SH-SY5Y (cell line): ENCODE results near the gene LCK.

ENCODE experiments used
- GATA2 ChIP-seq: IDR thresholded peaks from 2 replicates; pipeline ENCODE4 v1.6.1; 2011; ENCODE audit warnings: mild to moderate bottlenecking, low read depth, low read length
- GATA3 ChIP-seq: IDR thresholded peaks from 2 replicates; pipeline ENCODE4 v1.6.1; 2011; ENCODE audit warnings: low read depth, mild to moderate bottlenecking, low read length, moderate library complexity

LCK gene

GRCh38 chr1:32247983-32248889 is 2.8 kb upstream of the LCK start:
- no peak for TF ChIP-seq GATA2
- no peak for TF ChIP-seq GATA3

GRCh38 chr1:32249831-32250525 is 1.1 kb upstream of the LCK start:
- no peak for TF ChIP-seq GATA2
- TF ChIP-seq GATA3: no peak

- TF ChIP-seq GATA3 (no peak), GATA2 (no peak)
Measured at GRCh38 chr1:32255072-32256071, 4.3 kb downstream of the LCK start.

- TF ChIP-seq GATA2 (no peak), GATA3 (no peak)
Measured at GRCh38 chr1:32256473-32257226, 5.6 kb downstream of the LCK start.

- TF ChIP-seq GATA2 (no peak), GATA3 (no peak)
Measured at GRCh38 chr1:32257227-32257508, 6.1 kb downstream of the LCK start.

GRCh38 chr1:32263744-32264143 is 12.7 kb downstream of the LCK start:
- no peak for TF ChIP-seq GATA3
- no peak for TF ChIP-seq GATA2

GRCh38 chr1:32265846-32266245 is 14.8 kb downstream of the LCK start:
- TF ChIP-seq GATA3 (no peak), GATA2 (no peak)

GRCh38 chr1:32266921-32267591 is 16.0 kb downstream of the LCK start:
- TF ChIP-seq GATA3 (no peak), GATA2 (no peak)

GRCh38 chr1:32269744-32270143 is 18.7 kb downstream of the LCK start:
- TF ChIP-seq GATA3: no peak
- TF ChIP-seq GATA2: no peak

- TF ChIP-seq GATA2 (no peak), GATA3 (no peak)
Measured at GRCh38 chr1:32272557-32273390, 21.7 kb downstream of the LCK start.

- TF ChIP-seq GATA2 (0 out of 2 replicates have a peak, but pooled peaks have one; percentile 35), GATA3 (no peak)
Measured at GRCh38 chr1:32273391-32274208, 22.5 kb downstream of the LCK start.

- no peak for TF ChIP-seq GATA3
Measured at GRCh38 chr1:32274646-32275340, 23.7 kb downstream of the LCK start.

- TF ChIP-seq GATA3: no peak
- TF ChIP-seq GATA2: no peak
Measured at GRCh38 chr1:32275424-32275823, 24.4 kb downstream of the LCK start.
